HUES48 (cell line): ENCODE results near the gene TLN1.

Experiments
- H3K27ac ChIP-seq: one replicate; pipeline ENCODE4 v1.7.0; 2013; ENCODE audit warnings: low read depth, low read length, inconsistent platforms
- H3K27me3 ChIP-seq: 2 replicates; pipeline ENCODE4 v1.6.1; 2013; ENCODE audit warnings: mild to moderate bottlenecking, low read length; ENCODE audit not compliant: control insufficient read depth, insufficient read depth
- H3K36me3 ChIP-seq: 2 replicates; pipeline ENCODE4 v1.6.1; 2013; ENCODE audit warnings: low read length; ENCODE audit not compliant: control insufficient read depth, insufficient read depth
- H3K4me1 ChIP-seq: 2 replicates; pipeline ENCODE4 v1.6.1; 2013; ENCODE audit warnings: mild to moderate bottlenecking, low read length; ENCODE audit not compliant: control insufficient read depth, insufficient read depth
- H3K4me3 ChIP-seq: 2 replicates; pipeline ENCODE4 v1.5.1; 2013; ENCODE audit warnings: mild to moderate bottlenecking, low read depth, low read length
- H3K9ac ChIP-seq: 2 replicates; pipeline ENCODE4 v1.6.1; 2013; ENCODE audit warnings: mild to moderate bottlenecking, low read depth, low read length, moderate library complexity
- H3K9me3 ChIP-seq: 2 replicates; pipeline ENCODE4 v1.6.1; 2013; ENCODE audit warnings: low read length; ENCODE audit not compliant: control insufficient read depth, insufficient read depth

The TLN1 gene

GRCh38 chr9:35675204-35675603 is 56.8 kb downstream of the TLN1 start:
- Histone ChIP-seq H3K4me1 (no peaks in the 10 kb centered on the region), H3K27me3 (peaks cover 4% of the 10 kb centered on the region), H3K36me3 (no peaks in the 10 kb centered on the region), H3K4me3 (peak overlapping the region; percentile 64), H3K27ac (no peak overlapping the region), H3K9me3 (no peaks in the 10 kb centered on the region), H3K9ac (no peak overlapping the region)

- no peaks in the 10 kb centered on the region for H3K36me3 ChIP-seq
- no peaks in the 10 kb centered on the region for H3K4me1 ChIP-seq
- H3K9me3 ChIP-seq, result no peaks in the 10 kb centered on the region
- H3K27me3 ChIP-seq, result peaks cover 4% of the 10 kb centered on the region
- H3K9ac ChIP-seq, result no peak overlapping the region
- no peak overlapping the region for H3K27ac ChIP-seq
- no peak overlapping the region for H3K4me3 ChIP-seq
These were observed 58.0 kb downstream of the TLN1 start for GRCh38 chr9:35674025-35674361.

GRCh38 chr9:35673132-35674024 is 58.6 kb downstream of the TLN1 start, which contains the start of gene CA9:
Gene CA9 (plus strand): TSS chr9:35673928. CDS start chr9:35673960, 32 bp downstream.
- H3K4me3 ChIP-seq, result no peak within 1 kb of the TSS
- H3K36me3 ChIP-seq, result no peaks in the 10 kb centered on the region
- no peak within 1 kb of the TSS for H3K27ac ChIP-seq
- H3K27me3 ChIP-seq, result peaks cover 4% of the 10 kb centered on the region
- no peaks in the 10 kb centered on the region for H3K9me3 ChIP-seq
- H3K9ac ChIP-seq, result no peak within 1 kb of the TSS
- H3K4me1 ChIP-seq, result no peaks in the 10 kb centered on the region

GRCh38 chr9:35669331-35670145 is 62.5 kb downstream of the TLN1 start:
- Histone ChIP-seq H3K4me1 (peaks cover 3% of the 10 kb centered on the region; the same call in 1 of the 2 replicates), H3K27ac (no peak overlapping the region)

GRCh38 chr9:35667939-35668338 is 64.1 kb downstream of the TLN1 start:
- no peaks in the 10 kb centered on the region for H3K9me3 ChIP-seq
- no peak overlapping the region for H3K27ac ChIP-seq
- no peak overlapping the region for H3K4me3 ChIP-seq
- H3K4me1 ChIP-seq, result peaks cover 10% of the 10 kb centered on the region
- H3K36me3 ChIP-seq, result peaks cover 7% of the 10 kb centered on the region
- no peaks in the 10 kb centered on the region for H3K27me3 ChIP-seq
- H3K9ac ChIP-seq, result no peak overlapping the region

More at GRCh38 chr9:35669331-35670145, 62.5 kb downstream of the TLN1 start:
- H3K9ac ChIP-seq, result no peak overlapping the region
- H3K36me3 ChIP-seq, result no peaks in the 10 kb centered on the region
- H3K4me3 ChIP-seq, result no peak overlapping the region
- no peaks in the 10 kb centered on the region for H3K27me3 ChIP-seq
- H3K9me3 ChIP-seq, result no peaks in the 10 kb centered on the region

GRCh38 chr9:35666549-35666948 is 65.4 kb downstream of the TLN1 start:
- Histone ChIP-seq H3K9me3 (no peaks in the 10 kb centered on the region), H3K4me3 (no peak overlapping the region), H3K9ac (no peak overlapping the region), H3K27me3 (no peaks in the 10 kb centered on the region), H3K4me1 (peaks cover 10% of the 10 kb centered on the region), H3K36me3 (peaks cover 21% of the 10 kb centered on the region), H3K27ac (no peak overlapping the region)

GRCh38 chr9:35666045-35666444 is 66.0 kb downstream of the TLN1 start:
- no peak overlapping the region for H3K4me3 ChIP-seq
- no peaks in the 10 kb centered on the region for H3K9me3 ChIP-seq
- H3K4me1 ChIP-seq, result peaks cover 10% of the 10 kb centered on the region
- peaks cover 26% of the 10 kb centered on the region for H3K36me3 ChIP-seq
- H3K27ac ChIP-seq, result no peak overlapping the region
- H3K9ac ChIP-seq, result no peak overlapping the region
- no peaks in the 10 kb centered on the region for H3K27me3 ChIP-seq

GRCh38 chr9:35665471-35665818 is 66.5 kb downstream of the TLN1 start:
- H3K4me1 ChIP-seq, result peaks cover 10% of the 10 kb centered on the region
- peak overlapping the region; percentile 77 for H3K27ac ChIP-seq
- peaks cover 32% of the 10 kb centered on the region for H3K36me3 ChIP-seq
- H3K9ac ChIP-seq, result no peak overlapping the region
- no peaks in the 10 kb centered on the region for H3K27me3 ChIP-seq
- peak overlapping the region; percentile 87 for H3K4me3 ChIP-seq
- no peaks in the 10 kb centered on the region for H3K9me3 ChIP-seq

- Histone ChIP-seq H3K4me3 (peak within 1 kb of the TSS; percentile 87), H3K27ac (peak within 1 kb of the TSS; percentile 77), H3K27me3 (no peaks in the 10 kb centered on the region), H3K36me3 (peaks cover 37% of the 10 kb centered on the region), H3K9ac (peak within 1 kb of the TSS; percentile 72), H3K4me1 (peaks cover 10% of the 10 kb centered on the region), H3K9me3 (no peaks in the 10 kb centered on the region)
These were observed 67.2 kb downstream of the TLN1 start, which contains the start of gene ARHGEF39 for GRCh38 chr9:35664531-35665470. Gene ARHGEF39 (minus strand): TSS chr9:35665195. CDS start chr9:35665169, 26 bp downstream.

GRCh38 chr9:35662437-35662836 is 69.6 kb downstream of the TLN1 start:
- Histone ChIP-seq H3K4me1 (peaks cover 16% of the 10 kb centered on the region), H3K36me3 (peaks cover 37% of the 10 kb centered on the region), H3K4me3 (no peak overlapping the region), H3K9ac (no peak overlapping the region), H3K27ac (no peak overlapping the region), H3K9me3 (no peaks in the 10 kb centered on the region), H3K27me3 (no peaks in the 10 kb centered on the region)
